Osteocyte (in vitro differentiated cells): Measurements from ENCODE around the gene GTPBP2. TPM values are rescaled to one million over a fixed set of nuclear protein-coding genes. Genes with fewer than 3 reads are reported as not detected.

Experiments
- DNase-seq: peaks from one replicate; pipeline ENCODE4 v3.0.0; 2021; ENCODE audit warnings: mixed read lengths; ENCODE audit not compliant: unreplicated experiment; ENCODE audit errors: extremely low spot score
- H3K27ac Mint-ChIP-seq: one replicate; pipeline ENCODE4 v1.8.0; 2021; ENCODE audit warnings: mild to moderate bottlenecking, mixed read lengths; ENCODE audit not compliant: unreplicated experiment
- H3K27me3 Mint-ChIP-seq: one replicate; pipeline ENCODE4 v1.8.0; 2021; ENCODE audit warnings: mixed read lengths; ENCODE audit not compliant: unreplicated experiment
- H3K36me3 Mint-ChIP-seq: one replicate; pipeline ENCODE4 v1.8.0; 2021; ENCODE audit warnings: mixed read lengths; ENCODE audit not compliant: unreplicated experiment
- H3K4me1 Mint-ChIP-seq: one replicate; pipeline ENCODE4 v1.8.0; 2021; ENCODE audit warnings: mixed read lengths; ENCODE audit not compliant: unreplicated experiment
- H3K4me3 Mint-ChIP-seq: one replicate; pipeline ENCODE4 v1.8.0; 2021; ENCODE audit warnings: mild to moderate bottlenecking, moderate library complexity, mixed read lengths; ENCODE audit not compliant: unreplicated experiment
- H3K9me3 Mint-ChIP-seq: one replicate; pipeline ENCODE4 v1.8.0; 2021; ENCODE audit warnings: mixed read lengths; ENCODE audit not compliant: unreplicated experiment
- CTCF ChIP-seq: fragments of 200-600 bp; sonication (generic); IDR thresholded peaks from 2 replicates; pipeline ENCODE4 v1.5.0; 2021; ENCODE audit warnings: antibody characterized with exemption, mild to moderate bottlenecking, moderate library complexity
- total RNA-seq: library from RNA; stranded (reverse); gene quantifications from 2 replicates; pipeline ENCODE4 v1.2.1, GENCODE V29; 2021

The GTPBP2 gene
- total RNA-seq, 1 donor from 2014 or later, result 86.4 TPM

DNA sequence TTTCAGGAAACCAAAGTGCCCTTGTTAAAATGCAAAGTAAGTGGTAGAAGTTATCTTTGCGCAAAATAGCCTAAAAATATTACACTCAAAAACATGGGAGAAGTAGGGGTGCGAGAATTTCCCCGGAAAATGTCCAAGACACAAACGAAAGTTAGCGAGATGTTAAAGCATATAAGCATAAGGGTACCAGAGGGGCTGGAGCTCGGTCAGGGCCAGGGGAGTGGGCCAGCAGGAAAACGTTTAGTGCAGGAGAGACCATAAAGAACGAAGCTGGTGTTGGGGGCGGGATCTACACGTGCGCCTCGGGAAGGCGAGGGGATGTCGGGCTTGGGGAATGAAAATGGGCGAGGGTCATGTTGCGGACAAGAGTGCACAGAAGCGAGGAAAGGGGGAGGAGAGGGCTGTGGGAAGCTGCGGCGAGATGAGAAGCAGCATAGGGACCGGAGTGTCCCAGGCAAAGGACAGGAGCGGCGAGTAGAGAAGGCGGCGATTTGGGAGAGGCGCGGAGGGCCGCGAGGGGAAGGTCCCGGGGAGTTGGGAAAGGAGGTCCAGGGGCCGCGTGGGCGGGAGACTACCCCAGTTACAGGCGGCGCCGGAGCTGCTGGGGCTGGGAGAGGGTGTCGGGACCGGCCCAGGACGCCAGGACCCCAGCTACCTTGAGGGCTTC is 53.8 kb downstream of the GTPBP2 start:
- DNase-seq, result no peak
- Mint-ChIP-seq H3K36me3 (peaks cover 19% of the 10 kb centered on the region), H3K9me3 (no peaks in the 10 kb centered on the region), H3K4me3 (peak overlapping the region; percentile 96), H3K27me3 (no peaks in the 10 kb centered on the region), H3K27ac (peak overlapping the region; percentile 72), H3K4me1 (peaks cover 32% of the 10 kb centered on the region)
- TF ChIP-seq CTCF, result no peak

GRCh38 chr6:43572015-43572414 is 57.0 kb downstream of the GTPBP2 start:
- Mint-ChIP-seq H3K27me3 (no peaks in the 10 kb centered on the region), H3K36me3 (peaks cover 28% of the 10 kb centered on the region), H3K27ac (no peak overlapping the region), H3K4me1 (peaks cover 11% of the 10 kb centered on the region), H3K9me3 (no peaks in the 10 kb centered on the region), H3K4me3 (no peak overlapping the region)
- no peak for TF ChIP-seq CTCF
- DNase-seq, result no peak

- Mint-ChIP-seq H3K27me3 (no peaks in the 10 kb centered on the region), H3K4me1 (peaks cover 8% of the 10 kb centered on the region), H3K9me3 (no peaks in the 10 kb centered on the region), H3K36me3 (peaks cover 30% of the 10 kb centered on the region), H3K27ac (no peak overlapping the region), H3K4me3 (no peak overlapping the region)
- no peak for DNase-seq
- no peak for TF ChIP-seq CTCF
These were observed 58.1 kb downstream of the GTPBP2 start for GRCh38 chr6:43570876-43571441.

Other genes with a start within 250 kb of the GTPBP2 start
- 40.1 and 42.8 TPM in 2 replicates for gene ABCC10, start 201.7 kb downstream of the GTPBP2 start, total RNA-seq
- 0.43 TPM in 1 of 2 replicates, not detected in the other for gene DLK2, start 173.7 kb downstream of the GTPBP2 start, total RNA-seq
- 38.7 and 42.8 TPM in 2 replicates for gene TJAP1, start 151.7 kb downstream of the GTPBP2 start, total RNA-seq
- gene LRRC73, start 118.9 kb downstream of the GTPBP2 start, total RNA-seq, result 0.29 and 0.40 TPM in 2 replicates
- 148 and 151 TPM in 2 replicates for gene YIPF3, start 112.3 kb downstream of the GTPBP2 start, total RNA-seq
- gene POLR1C, start 112.2 kb downstream of the GTPBP2 start, total RNA-seq, result 27.9 and 32.8 TPM in 2 replicates
- 35.0 and 38.7 TPM in 2 replicates for gene XPO5, start 53.2 kb downstream of the GTPBP2 start, total RNA-seq
- gene POLH, start 53.1 kb downstream of the GTPBP2 start, total RNA-seq, result 27.7 and 28.2 TPM in 2 replicates
- 24.2 and 27.5 TPM in 2 replicates for gene MAD2L1BP, start 6.6 kb upstream of the GTPBP2 start, total RNA-seq
- 0.16 and 0.26 TPM in 2 replicates for gene RSPH9, start 15.8 kb upstream of the GTPBP2 start, total RNA-seq
- gene MRPS18A, start 58.5 kb upstream of the GTPBP2 start, total RNA-seq, result 35.3 and 37.3 TPM in 2 replicates
- gene VEGFA, start 140.9 kb upstream of the GTPBP2 start, total RNA-seq, result 59.5 and 69.7 TPM in 2 replicates